Mesenchymal stem cell (in vitro differentiated cells and primary cell): Measurements from ENCODE around the gene NRXN3.

ENCODE experiments used
- DNase-seq: peaks from one replicate; pipeline ENCODE4 v3.0.0-alpha.2; 2013
- H2AFZ ChIP-seq: one replicate; pipeline ENCODE4 v1.6.1; 2013; ENCODE audit warnings: low read depth, mild to moderate bottlenecking, control low read depth, inconsistent platforms, low read length, moderate library complexity
- H2AK5ac ChIP-seq: 2 replicates; pipeline ENCODE4 v1.6.1; 2013; ENCODE audit warnings: low read length, moderate library complexity, mild to moderate bottlenecking, inconsistent platforms; ENCODE audit not compliant: severe bottlenecking
- H2BK120ac ChIP-seq: one replicate; pipeline ENCODE4 v1.6.1; 2013; ENCODE audit warnings: low read depth, mild to moderate bottlenecking, inconsistent platforms, low read length, moderate library complexity
- H2BK12ac ChIP-seq, 2 experiments: one replicate each; pipeline ENCODE4 v1.6.1; 2013; ENCODE audit warnings: inconsistent platforms in 2 of 2, low read length in 2 of 2, mild to moderate bottlenecking in 2 of 2, moderate library complexity in 2 of 2, control low read depth in 1 of 2
- H2BK15ac ChIP-seq: one replicate; pipeline ENCODE4 v1.6.1; 2013; ENCODE audit warnings: mild to moderate bottlenecking, low read depth, inconsistent platforms; ENCODE audit not compliant: poor library complexity, severe bottlenecking
- H2BK5ac ChIP-seq: 2 replicates; pipeline ENCODE4 v1.6.1; 2013; ENCODE audit warnings: low read depth, mild to moderate bottlenecking, low read length, control low read depth, inconsistent platforms; ENCODE audit not compliant: poor library complexity, severe bottlenecking
- H3K14ac ChIP-seq, 2 experiments: one replicate each; pipeline ENCODE4 v1.6.1; 2013; ENCODE audit warnings: inconsistent platforms in 2 of 2, low read length in 2 of 2, control low read depth in 1 of 2, mild to moderate bottlenecking in 1 of 2, moderate library complexity in 1 of 2
- H3K18ac ChIP-seq, 2 experiments: one replicate each; pipeline ENCODE4 v1.6.1; 2013; ENCODE audit warnings: inconsistent platforms in 2 of 2, low read length in 2 of 2, control low read depth in 1 of 2, low read depth in 1 of 2, mild to moderate bottlenecking in 1 of 2
- H3K23ac ChIP-seq, 2 experiments: one replicate each; pipeline ENCODE4 v1.6.1; 2013; ENCODE audit warnings: inconsistent platforms in 2 of 2, low read length in 2 of 2, mild to moderate bottlenecking in 2 of 2, moderate library complexity in 2 of 2, control low read depth in 1 of 2
- H3K27ac ChIP-seq: 2 replicates; pipeline ENCODE4 v1.5.1; 2013; ENCODE audit warnings: mild to moderate bottlenecking, moderate library complexity, low read length, control low read depth, inconsistent platforms; ENCODE audit not compliant: poor library complexity, severe bottlenecking
- H3K27me3 ChIP-seq, 2 experiments: 2 replicates each; pipeline versions ENCODE4 v1.6.1 to v1.7.0; 2013; ENCODE audit warnings: low read length in 2 of 2, mild to moderate bottlenecking in 2 of 2, moderate library complexity in 2 of 2, control low read depth in 1 of 2, inconsistent platforms in 1 of 2; ENCODE audit not compliant: control insufficient read depth in 1 of 2, insufficient read depth in 1 of 2
- H3K36me3 ChIP-seq, 2 experiments: 2 replicates each; pipeline versions ENCODE4 v1.6.1 to v1.7.0; 2013; ENCODE audit warnings: low read length in 2 of 2, control low read depth in 1 of 2, inconsistent platforms in 1 of 2, low read depth in 1 of 2, mild to moderate bottlenecking in 1 of 2; ENCODE audit not compliant: insufficient read depth in 2 of 2, control insufficient read depth in 1 of 2
- H3K4ac ChIP-seq, 2 experiments: one replicate each; pipeline ENCODE4 v1.6.1; 2013; ENCODE audit warnings: inconsistent platforms in 2 of 2, low read length in 2 of 2, mild to moderate bottlenecking in 2 of 2, moderate library complexity in 2 of 2, control low read depth in 1 of 2, low read depth in 1 of 2
- H3K4me1 ChIP-seq: 2 replicates; pipeline ENCODE4 v1.6.1; 2013; ENCODE audit warnings: low read depth, low read length, control low read depth; ENCODE audit not compliant: control insufficient read depth, insufficient read depth
- H3K4me2 ChIP-seq: 2 replicates; pipeline ENCODE4 v1.6.1; 2013; ENCODE audit warnings: low read length, mild to moderate bottlenecking, inconsistent platforms; ENCODE audit not compliant: poor library complexity, severe bottlenecking
- H3K4me3 ChIP-seq, 2 experiments: 2 replicates each; pipeline versions ENCODE4 v1.5.1 to v1.7.0; 2013; ENCODE audit warnings: low read length in 2 of 2, mild to moderate bottlenecking in 2 of 2, control low read depth in 1 of 2, low read depth in 1 of 2; ENCODE audit not compliant: insufficient read depth in 1 of 2
- H3K79me1 ChIP-seq: replicated peaks from 2 replicates; pipeline ENCODE4 v1.6.1; 2013; ENCODE audit warnings: mild to moderate bottlenecking, control low read depth, low read length, inconsistent platforms; ENCODE audit not compliant: poor library complexity, severe bottlenecking
- H3K9ac ChIP-seq: 2 replicates; pipeline ENCODE4 v1.7.0; 2013; ENCODE audit warnings: mild to moderate bottlenecking, low read length, moderate library complexity
- H3K9me3 ChIP-seq: 2 replicates; pipeline ENCODE4 v1.7.0; 2013; ENCODE audit warnings: mild to moderate bottlenecking, low read length; ENCODE audit not compliant: control insufficient read depth
- H4K8ac ChIP-seq: one replicate; pipeline ENCODE4 v1.6.1; 2013; ENCODE audit warnings: inconsistent platforms, mild to moderate bottlenecking, low read length, moderate library complexity
- H4K91ac ChIP-seq: one replicate; pipeline ENCODE4 v1.6.1; 2013; ENCODE audit warnings: mild to moderate bottlenecking, low read length, inconsistent platforms
- WGBS: methylation state at CpG from one replicate; pipeline ENCODE4 v1.1.7; 2013; ENCODE audit warnings: mixed read lengths; 5-methylcytosine and 5-hydroxymethylcytosine counted together

NRXN3 gene

DNA sequence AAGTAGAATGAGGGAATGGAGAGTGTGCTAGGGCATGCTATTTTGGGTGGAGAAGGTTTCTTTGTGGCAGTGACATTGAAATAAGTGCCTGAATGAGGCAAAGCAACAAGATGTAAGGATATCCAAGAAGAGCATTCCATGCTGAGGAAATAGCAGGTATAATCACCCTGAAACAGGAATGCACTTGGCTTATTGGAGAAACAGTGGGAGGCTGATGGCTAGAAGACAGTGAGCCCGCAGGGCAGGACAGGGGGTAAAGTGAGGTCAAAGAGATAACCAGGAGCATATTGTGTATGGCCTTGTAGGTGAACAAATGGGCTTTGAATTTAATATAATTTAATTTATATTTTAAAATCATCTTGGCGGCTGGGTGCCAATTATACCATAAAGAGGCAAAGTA, 1164.1 kb downstream of the NRXN3 start:
- no peak overlapping the region for H2BK12ac ChIP-seq
- H3K27ac ChIP-seq, result no peak overlapping the region
- no peak for DNase-seq
- no peak overlapping the region for H3K4ac ChIP-seq
- no peak overlapping the region for H3K23ac ChIP-seq
- no peaks in the 10 kb centered on the region for H3K27me3 ChIP-seq
- no peaks in the 10 kb centered on the region for H3K9me3 ChIP-seq
- H2BK5ac ChIP-seq, result no peak overlapping the region
- no peak overlapping the region for H3K14ac ChIP-seq
- H2BK120ac ChIP-seq, result no peak overlapping the region
- no peak overlapping the region for H2BK15ac ChIP-seq
- H3K4me1 ChIP-seq, result no peaks in the 10 kb centered on the region
- H2AK5ac ChIP-seq, result no peak overlapping the region
- H4K91ac ChIP-seq, result no peak overlapping the region
- H3K9ac ChIP-seq, result no peak overlapping the region
- 57% methylated on average over 2 of the region's 2 CpGs for WGBS
- H3K79me1 ChIP-seq, result no peaks in the 10 kb centered on the region
- H2AFZ ChIP-seq, result no peak overlapping the region
- no peaks in the 10 kb centered on the region for H3K36me3 ChIP-seq
- H3K18ac ChIP-seq, result no peak overlapping the region
- no peak overlapping the region for H3K4me2 ChIP-seq
- H3K4me3 ChIP-seq, result no peak overlapping the region
- H4K8ac ChIP-seq, result no peak overlapping the region

DNA sequence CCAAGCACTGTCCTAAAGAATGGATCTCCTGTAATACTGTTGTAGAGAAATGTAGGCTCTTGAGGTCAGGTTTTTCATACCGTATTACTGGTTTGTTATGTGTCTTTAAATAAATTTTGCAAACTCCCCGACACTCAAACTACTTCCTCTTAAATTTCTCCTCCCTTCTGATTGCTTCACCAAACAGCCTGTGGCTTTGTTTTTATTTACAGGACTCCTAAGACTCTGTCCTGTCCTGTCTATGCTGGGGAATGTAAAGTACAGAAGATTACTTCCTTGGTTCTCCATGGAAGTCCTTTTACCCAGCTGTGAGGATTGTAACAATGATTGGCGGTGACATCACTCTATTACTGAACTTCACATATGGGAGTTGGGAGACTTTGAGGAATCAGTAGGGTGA, 1167.6 kb downstream of the NRXN3 start:
- no peak overlapping the region for H2BK5ac ChIP-seq
- H3K4me2 ChIP-seq, result no peak overlapping the region
- no peaks in the 10 kb centered on the region for H3K4me1 ChIP-seq
- no peak overlapping the region for H3K14ac ChIP-seq
- H2AFZ ChIP-seq, result no peak overlapping the region
- H2BK12ac ChIP-seq, result no peak overlapping the region
- H3K9me3 ChIP-seq, result no peaks in the 10 kb centered on the region
- no peak overlapping the region for H2AK5ac ChIP-seq
- no peak overlapping the region for H4K8ac ChIP-seq
- H3K36me3 ChIP-seq, result no peaks in the 10 kb centered on the region
- peak; percentile 8 for DNase-seq
- no peaks in the 10 kb centered on the region for H3K27me3 ChIP-seq
- H2BK120ac ChIP-seq, result no peak overlapping the region
- no peak overlapping the region for H4K91ac ChIP-seq
- no peak overlapping the region for H3K4me3 ChIP-seq
- H3K27ac ChIP-seq, result no peak overlapping the region
- no peak overlapping the region for H3K18ac ChIP-seq
- no peaks in the 10 kb centered on the region for H3K79me1 ChIP-seq
- H3K4ac ChIP-seq, result no peak overlapping the region
- no peak overlapping the region for H3K9ac ChIP-seq
- H3K23ac ChIP-seq, result no peak overlapping the region
- no peak overlapping the region for H2BK15ac ChIP-seq
- 94% methylated on average over 1 of the region's 3 CpGs for WGBS

DNA sequence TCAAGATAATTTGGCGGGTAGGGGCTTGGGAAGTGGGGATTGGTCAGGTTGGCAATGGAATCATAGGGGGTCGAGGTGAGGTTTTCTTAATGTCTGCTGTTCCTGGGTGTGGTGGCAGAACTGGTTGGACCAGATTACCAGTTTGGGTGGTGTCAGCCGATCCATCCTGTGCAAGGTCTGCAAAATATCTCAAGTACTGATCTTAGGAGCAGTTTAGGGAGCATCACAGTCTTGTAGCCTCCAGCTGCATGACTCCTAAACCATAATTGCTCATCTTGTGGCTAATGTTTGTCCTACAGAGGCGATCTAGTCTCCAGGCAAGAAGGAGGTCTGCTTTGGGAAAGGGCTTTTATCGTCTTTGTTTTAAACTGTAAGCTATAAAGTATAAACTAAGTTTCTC, 1172.8 kb downstream of the NRXN3 start:
- DNase-seq, result no peak
- H3K27me3 ChIP-seq, result no peaks in the 10 kb centered on the region
- H4K8ac ChIP-seq, result no peak overlapping the region
- H3K9ac ChIP-seq, result no peak overlapping the region
- no peaks in the 10 kb centered on the region for H3K79me1 ChIP-seq
- H2BK12ac ChIP-seq, result no peak overlapping the region
- H3K27ac ChIP-seq, result no peak overlapping the region
- no peak overlapping the region for H2BK15ac ChIP-seq
- H3K4me1 ChIP-seq, result no peaks in the 10 kb centered on the region
- H3K4ac ChIP-seq, result no peak overlapping the region
- H3K4me3 ChIP-seq, result no peak overlapping the region
- H4K91ac ChIP-seq, result no peak overlapping the region
- H3K9me3 ChIP-seq, result no peaks in the 10 kb centered on the region
- H2BK5ac ChIP-seq, result no peak overlapping the region
- H2AFZ ChIP-seq, result no peak overlapping the region
- no peak overlapping the region for H3K4me2 ChIP-seq
- no peak overlapping the region for H3K23ac ChIP-seq
- no peaks in the 10 kb centered on the region for H3K36me3 ChIP-seq
- no peak overlapping the region for H2BK120ac ChIP-seq
- H2AK5ac ChIP-seq, result no peak overlapping the region
- 71% methylated on average over 4 of the region's 5 CpGs for WGBS
- no peak overlapping the region for H3K18ac ChIP-seq
- no peak overlapping the region for H3K14ac ChIP-seq

DNA sequence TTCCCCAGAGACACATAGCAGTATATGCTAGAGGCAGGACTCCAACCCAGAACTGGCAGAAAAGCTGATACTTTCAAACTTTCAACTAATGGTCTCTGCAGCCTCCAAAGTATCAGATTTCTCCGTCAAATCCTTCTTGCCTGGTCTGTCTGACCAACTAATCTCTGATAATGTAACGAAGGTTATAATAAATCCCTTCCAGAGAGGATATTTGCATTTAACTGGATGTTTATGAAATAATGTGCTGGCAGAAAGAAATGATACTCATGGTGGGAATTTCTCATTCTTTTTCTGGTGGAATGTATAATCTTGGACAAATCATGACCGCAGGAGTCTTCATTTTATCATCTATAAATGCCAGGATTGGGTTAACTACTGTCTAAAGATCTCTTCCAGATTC, 1180.8 kb downstream of the NRXN3 start:
- no peaks in the 10 kb centered on the region for H3K9me3 ChIP-seq
- H2BK15ac ChIP-seq, result no peak overlapping the region
- H3K4me1 ChIP-seq, result no peaks in the 10 kb centered on the region
- no peak overlapping the region for H2AK5ac ChIP-seq
- no peak overlapping the region for H3K14ac ChIP-seq
- H3K27me3 ChIP-seq, result no peaks in the 10 kb centered on the region
- no peak overlapping the region for H3K4me2 ChIP-seq
- no peak overlapping the region for H3K9ac ChIP-seq
- WGBS, result 92% methylated on average over 3 of the region's 3 CpGs
- DNase-seq, result no peak
- no peak overlapping the region for H3K4ac ChIP-seq
- no peaks in the 10 kb centered on the region for H3K79me1 ChIP-seq
- no peak overlapping the region for H3K23ac ChIP-seq
- H3K4me3 ChIP-seq, result no peak overlapping the region
- H2BK5ac ChIP-seq, result no peak overlapping the region
- H3K18ac ChIP-seq, result no peak overlapping the region
- no peak overlapping the region for H4K8ac ChIP-seq
- no peak overlapping the region for H4K91ac ChIP-seq
- H3K36me3 ChIP-seq, result no peaks in the 10 kb centered on the region
- no peak overlapping the region for H2BK12ac ChIP-seq
- no peak overlapping the region for H2BK120ac ChIP-seq
- no peak overlapping the region for H2AFZ ChIP-seq
- H3K27ac ChIP-seq, result no peak overlapping the region
